Body of pancreas (tissue), 4 donors: ENCODE measurements around the gene OLA1. TPM values are rescaled to one million over a fixed set of nuclear protein-coding genes. Genes with fewer than 3 reads are reported as not detected.

Source experiments
- ATAC-seq: fragments of 150-250 bp; one replicate; pipeline ENCODE4 v1.9.1; 2016
- DNase-seq, 4 donors: peaks; one replicate each; pipeline ENCODE4 v3.0.0-alpha.2; 2019
- H3K27ac ChIP-seq, 4 donors: fragments of 200-600 bp; sonication (generic); 1 replicate in 3 of 4; 2 replicates in 1 of 4; pipeline versions ENCODE4 v1.5.1 to v1.6.1; 2016 to 2019; ENCODE audit warnings: mild to moderate bottlenecking in 1 of 4, mixed read lengths in 1 of 4, moderate library complexity in 1 of 4
- H3K27me3 ChIP-seq, 2 donors: fragments of 200-600 bp; sonication (generic); one replicate each; pipeline ENCODE4 v1.6.0; 2016; ENCODE audit warnings: mild to moderate bottlenecking in 1 of 2
- H3K36me3 ChIP-seq, 2 donors: fragments of 200-600 bp; sonication (generic); replicated peaks in 1 of 2; 2 replicates each; pipeline ENCODE4 v1.5.1; 2016; ENCODE audit warnings: low read depth in 2 of 2; ENCODE audit not compliant: insufficient read depth in 1 of 2
- H3K4me1 ChIP-seq: fragments of 200-600 bp; sonication (generic); one replicate; pipeline ENCODE4 v1.6.0; 2016
- H3K4me3 ChIP-seq, 2 donors: fragments of 200-600 bp; sonication (generic); 1 replicate in 1 of 2; 2 replicates in 1 of 2; pipeline ENCODE4 v1.5.1; 2016 to 2019
- H3K9me3 ChIP-seq, 3 donors: fragments of 200-600 bp; sonication (generic); 1 replicate in 2 of 3; 2 replicates in 1 of 3; pipeline ENCODE4 v1.5.1; 2016
- POLR2A ChIP-seq, 3 donors: fragments of 450-650 bp; IDR thresholded peaks; one replicate each; pipeline ENCODE4 v1.6.1; 2016; ENCODE audit warnings: antibody characterized with exemption in 3 of 3, mild to moderate bottlenecking in 2 of 3
- WGBS, 2 donors: methylation state at CpG; one replicate each; pipeline ENCODE4 v1.1.5; 2017; 5-methylcytosine and 5-hydroxymethylcytosine counted together
- intact Hi-C: fragments of 100-400 bp; cut with DNase I; formaldehyde crosslinking; loops from one replicate; pipeline ENCODE4 v1.15.1; 2023
- total RNA-seq, 2 donors: library from RNA; depleted of rRNA; stranded (reverse); fragments of >200 nt; gene quantifications; one replicate each; pipeline ENCODE4 v1.1.0, GENCODE V29; 2016
- TF ChIP-seq, protein P1 (sequence below), 7 experiments: fragments of 450-650 bp in 4 of 7; fragments of 200-600 bp in 3 of 7; sonication (generic) in 3 of 7; IDR thresholded peaks; one replicate each; pipeline ENCODE4 v1.5.1; 2016 to 2019; ENCODE audit warnings: antibody characterized with exemption in 7 of 7

Gene OLA1
- total RNA-seq, 2 donors from 2014 or later, result 17.8 to 43.3 TPM

DNA sequence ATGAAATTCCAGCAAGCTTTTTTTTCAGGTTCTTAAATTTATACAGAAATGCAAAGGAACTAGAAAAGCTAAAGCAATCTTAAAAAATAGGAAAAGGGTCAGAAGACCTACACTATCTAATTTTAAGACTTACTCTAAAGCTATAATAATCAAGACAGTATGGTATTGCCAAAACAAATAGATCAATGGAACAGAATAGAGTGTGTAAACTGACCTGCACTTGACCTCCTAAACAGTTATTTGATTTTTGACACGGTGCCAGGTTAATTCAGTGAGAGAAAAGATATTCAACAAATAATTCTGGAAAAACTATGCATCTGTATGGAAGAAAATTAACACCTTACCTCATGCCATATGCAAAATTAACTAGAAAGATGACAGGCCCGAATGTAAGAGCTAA lies 73.6 kb downstream of the OLA1 start:
- intact Hi-C loops, result no loop called here
- H3K9me3 ChIP-seq, result no peaks in the 10 kb centered on the region
- TF ChIP-seq POLR2A (IDR thresholded peaks at IDR 0.05), result no peak
- TF ChIP-seq, protein P1, sequence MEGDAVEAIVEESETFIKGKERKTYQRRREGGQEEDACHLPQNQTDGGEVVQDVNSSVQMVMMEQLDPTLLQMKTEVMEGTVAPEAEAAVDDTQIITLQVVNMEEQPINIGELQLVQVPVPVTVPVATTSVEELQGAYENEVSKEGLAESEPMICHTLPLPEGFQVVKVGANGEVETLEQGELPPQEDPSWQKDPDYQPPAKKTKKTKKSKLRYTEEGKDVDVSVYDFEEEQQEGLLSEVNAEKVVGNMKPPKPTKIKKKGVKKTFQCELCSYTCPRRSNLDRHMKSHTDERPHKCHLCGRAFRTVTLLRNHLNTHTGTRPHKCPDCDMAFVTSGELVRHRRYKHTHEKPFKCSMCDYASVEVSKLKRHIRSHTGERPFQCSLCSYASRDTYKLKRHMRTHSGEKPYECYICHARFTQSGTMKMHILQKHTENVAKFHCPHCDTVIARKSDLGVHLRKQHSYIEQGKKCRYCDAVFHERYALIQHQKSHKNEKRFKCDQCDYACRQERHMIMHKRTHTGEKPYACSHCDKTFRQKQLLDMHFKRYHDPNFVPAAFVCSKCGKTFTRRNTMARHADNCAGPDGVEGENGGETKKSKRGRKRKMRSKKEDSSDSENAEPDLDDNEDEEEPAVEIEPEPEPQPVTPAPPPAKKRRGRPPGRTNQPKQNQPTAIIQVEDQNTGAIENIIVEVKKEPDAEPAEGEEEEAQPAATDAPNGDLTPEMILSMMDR (IDR thresholded peaks at IDR 0.05), result no peak
- H3K4me3 ChIP-seq, result no peak overlapping the region
- no peaks in the 10 kb centered on the region for H3K4me1 ChIP-seq
- no peaks in the 10 kb centered on the region for H3K27me3 ChIP-seq
- ATAC-seq (no peak), DNase-seq (no peak)
- no peak overlapping the region for H3K27ac ChIP-seq
- WGBS, 2 donors, result 60% methylated on average over 2 of the region's 2 CpGs
- no peaks in the 10 kb centered on the region for H3K36me3 ChIP-seq

DNA sequence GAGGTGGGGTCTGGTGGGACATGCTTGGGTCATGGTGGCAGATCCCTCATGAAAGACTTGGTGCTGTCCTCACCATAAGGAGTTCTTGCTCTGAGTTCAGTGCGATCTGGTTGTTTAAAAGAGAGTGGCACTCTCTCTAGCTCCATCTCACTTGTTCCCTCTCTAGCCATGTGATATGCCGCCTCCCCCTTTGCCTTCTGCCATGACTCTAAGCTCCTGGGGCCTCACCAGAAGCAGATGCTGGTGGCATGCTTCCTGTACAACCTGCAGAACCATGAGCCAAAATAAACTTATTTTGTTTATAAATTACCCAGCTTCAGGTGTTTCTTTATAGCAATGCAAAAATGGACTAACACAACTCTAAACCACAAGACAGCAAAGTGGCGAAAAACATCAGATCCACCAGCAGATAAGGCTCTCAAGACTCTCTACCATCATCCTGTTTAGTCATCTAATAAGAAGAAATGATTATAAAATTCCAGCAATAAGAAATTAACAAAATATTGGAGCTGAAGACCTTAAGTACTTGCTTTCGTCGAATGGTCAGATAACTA lies 75.5 kb downstream of the OLA1 start:
- DNase-seq, result no peak
- no peak for ATAC-seq
- Histone ChIP-seq H3K36me3 (no peaks in the 10 kb centered on the region), H3K9me3 (no peaks in the 10 kb centered on the region), H3K4me1 (no peaks in the 10 kb centered on the region), H3K4me3 (no peak overlapping the region), H3K27ac (no peak overlapping the region), H3K27me3 (no peaks in the 10 kb centered on the region)
- intact Hi-C loops, result no loop called here
- WGBS, 2 donors, result 76 to 99% methylated on average over 5 of the region's 5 CpGs
- TF ChIP-seq POLR2A (IDR thresholded peaks at IDR 0.05), result no peak
- TF ChIP-seq, protein P1 (IDR thresholded peaks at IDR 0.05), result no peak

DNA sequence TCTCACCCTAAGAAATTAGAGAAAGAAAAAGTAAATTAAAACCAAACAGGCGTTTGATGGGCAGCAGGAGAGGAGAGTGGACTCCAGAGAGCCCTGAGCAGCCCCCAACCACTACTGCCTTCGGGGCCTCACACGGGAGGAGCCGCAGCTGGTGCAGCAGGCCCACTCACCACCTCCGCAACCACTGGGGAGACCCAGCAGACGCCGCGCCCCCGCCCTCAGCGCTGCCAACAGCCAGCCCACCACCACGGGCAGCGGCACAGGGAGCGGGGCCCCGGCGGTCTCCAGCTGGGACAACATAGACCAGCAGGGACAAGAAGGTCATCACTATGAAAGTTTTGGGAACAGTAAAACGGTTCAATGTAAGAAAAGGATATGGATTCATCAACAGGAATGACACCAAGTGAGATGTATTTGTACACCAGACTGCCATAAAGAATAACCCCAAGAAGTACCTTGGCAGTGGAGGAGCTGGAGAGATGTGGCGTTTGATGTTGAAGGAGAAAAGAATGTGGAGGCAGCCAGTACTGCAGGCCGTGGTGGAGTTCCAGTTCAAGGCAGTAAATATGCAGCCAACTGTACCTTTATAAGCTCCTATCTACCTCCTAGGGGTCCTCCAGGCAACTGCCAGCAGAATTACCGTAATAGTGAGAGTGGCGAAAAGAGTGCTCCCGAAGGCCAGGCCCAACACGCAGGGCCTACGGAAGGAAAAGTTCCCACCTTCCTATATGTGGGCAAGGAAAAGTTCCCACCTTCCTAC lies 76.5 kb downstream of the OLA1 start:
- Histone ChIP-seq H3K9me3 (no peaks in the 10 kb centered on the region), H3K27me3 (no peaks in the 10 kb centered on the region), H3K4me1 (no peaks in the 10 kb centered on the region), H3K27ac (no peak overlapping the region), H3K4me3 (no peak overlapping the region), H3K36me3 (no peaks in the 10 kb centered on the region)
- ATAC-seq (no peak), DNase-seq (no peak)
- intact Hi-C loops, result no loop called here
- WGBS, 2 donors, result 95 to 96% methylated on average over 23 of the region's 23 CpGs
- TF ChIP-seq, protein P1 (IDR thresholded peaks at IDR 0.05), result no peak
- TF ChIP-seq POLR2A (IDR thresholded peaks at IDR 0.05), result no peak

DNA sequence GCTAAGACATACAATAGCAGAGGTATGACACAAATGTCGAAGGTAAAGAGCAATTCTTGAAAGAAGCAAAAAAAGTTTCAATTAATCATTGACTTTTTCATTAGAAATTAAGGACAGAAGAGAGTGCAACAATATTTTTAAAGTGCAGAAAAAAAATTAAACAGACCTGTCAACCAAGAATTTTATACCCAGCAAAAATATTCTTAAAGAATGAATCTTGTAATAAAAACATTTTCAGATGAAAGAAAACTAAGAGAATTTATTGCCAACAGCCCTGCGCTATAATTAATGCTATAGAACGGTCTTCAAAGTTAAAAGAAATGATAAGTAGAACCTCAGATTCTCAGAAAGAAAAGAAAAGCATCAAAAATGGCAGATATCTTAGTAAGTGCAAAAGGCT lies 79.0 kb downstream of the OLA1 start:
- Histone ChIP-seq H3K27me3 (no peaks in the 10 kb centered on the region), H3K4me1 (no peaks in the 10 kb centered on the region), H3K27ac (no peak overlapping the region), H3K9me3 (no peaks in the 10 kb centered on the region), H3K4me3 (no peak overlapping the region), H3K36me3 (no peaks in the 10 kb centered on the region)
- intact Hi-C loops, result no loop called here
- DNase-seq (no peak), ATAC-seq (no peak)
- WGBS, 2 donors, result 95% methylated on average over 3 of the region's 3 CpGs
- TF ChIP-seq, protein P1 (IDR thresholded peaks at IDR 0.05), result no peak
- no peak for TF ChIP-seq POLR2A (IDR thresholded peaks at IDR 0.05)

DNA sequence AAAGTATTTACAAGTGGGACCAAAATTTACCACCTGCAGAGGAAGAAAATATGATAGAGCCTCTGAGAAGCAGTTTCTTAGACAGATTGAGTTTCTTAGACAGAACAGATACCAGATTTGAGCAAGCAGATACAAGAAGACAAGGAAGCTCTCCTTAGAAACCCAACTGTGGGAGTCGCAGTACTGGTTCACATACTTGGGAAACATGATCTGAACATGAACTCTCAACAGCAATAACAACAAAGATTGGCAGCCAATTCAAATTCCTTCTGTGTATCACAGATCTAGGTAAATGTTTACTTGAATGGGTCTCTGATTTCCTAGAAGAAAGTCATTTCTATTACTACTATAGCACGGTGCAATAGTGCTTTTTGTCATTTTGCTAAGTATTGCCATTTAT lies 82.1 kb downstream of the OLA1 start:
- no peak for DNase-seq
- H3K4me1 ChIP-seq, result no peaks in the 10 kb centered on the region
- no peaks in the 10 kb centered on the region for H3K36me3 ChIP-seq
- intact Hi-C loops, result no loop called here
- H3K4me3 ChIP-seq, result no peak overlapping the region
- H3K9me3 ChIP-seq, result no peaks in the 10 kb centered on the region
- TF ChIP-seq, protein P1 (IDR thresholded peaks at IDR 0.05), result no peak
- no peak for TF ChIP-seq POLR2A (IDR thresholded peaks at IDR 0.05)
- H3K27me3 ChIP-seq, result no peaks in the 10 kb centered on the region
- 45 to 64% methylated on average over 2 of the region's 2 CpGs for WGBS, 2 donors
- no peak overlapping the region for H3K27ac ChIP-seq
- ATAC-seq, result no peak
